Esophagus muscularis mucosa (tissue), 4 donors: ENCODE data around the gene SLC35F5. TPM values are rescaled to one million over a fixed set of nuclear protein-coding genes. Genes with fewer than 3 reads are reported as not detected.
"Not testable (repeated sequence)": the region's sequence is repeated elsewhere in the genome, so short reads cannot be mapped to it uniquely, and the experiment has no call there.

ENCODE experiments used
- DNase-seq: peaks from one replicate; pipeline ENCODE4 v3.0.0-alpha.2; 2017; ENCODE audit errors: extremely low spot score
- H3K27ac ChIP-seq, 4 donors: fragments of 200-600 bp; sonication (generic); replicated peaks in 1 of 4; 1 replicate in 3 of 4; 2 replicates in 1 of 4; pipeline ENCODE4 v1.5.1; 2016 to 2019; ENCODE audit warnings: mild to moderate bottlenecking in 1 of 4
- H3K27me3 ChIP-seq, 4 donors: fragments of 200-600 bp; sonication (generic); one replicate each; pipeline versions ENCODE4 v1.5.1 to v1.6.0; 2016 to 2019
- H3K36me3 ChIP-seq, 4 donors: fragments of 200-600 bp; sonication (generic); one replicate each; pipeline ENCODE4 v1.5.1; 2016 to 2019
- H3K4me1 ChIP-seq, 4 donors: fragments of 200-600 bp; sonication (generic); one replicate each; pipeline ENCODE4 v1.5.1; 2016 to 2019
- H3K4me3 ChIP-seq, 4 donors: fragments of 200-600 bp; sonication (generic); 1 replicate in 2 of 4; 2 replicates in 2 of 4; pipeline ENCODE4 v1.5.1; 2016 to 2019; ENCODE audit warnings: mild to moderate bottlenecking in 4 of 4, moderate library complexity in 1 of 4
- H3K9me3 ChIP-seq, 4 donors: fragments of 200-600 bp; sonication (generic); 1 replicate in 3 of 4; 2 replicates in 1 of 4; pipeline ENCODE4 v1.5.1; 2016 to 2019
- CTCF ChIP-seq, 3 experiments: fragments of 200-600 bp in 2 of 3; fragments of 450-650 bp in 1 of 3; sonication (generic) in 2 of 3; IDR thresholded peaks; one replicate each; pipeline ENCODE4 v1.5.1; 2017 to 2019; ENCODE audit warnings: antibody characterized with exemption in 3 of 3, mild to moderate bottlenecking in 2 of 3, moderate library complexity in 1 of 3
- EP300 ChIP-seq: sonication (generic); formaldehyde crosslinking; IDR thresholded peaks from one replicate; pipeline ENCODE4 v1.6.1; 2017; ENCODE audit warnings: antibody characterized with exemption
- POLR2A ChIP-seq: fragments of 450-650 bp; IDR thresholded peaks from one replicate; pipeline ENCODE4 v1.6.1; 2017; ENCODE audit warnings: antibody characterized with exemption, moderate library complexity, mild to moderate bottlenecking, low read depth
- POLR2AphosphoS5 ChIP-seq, 2 donors: sonication (generic); formaldehyde crosslinking; IDR thresholded peaks; one replicate each; pipeline ENCODE4 v1.6.1; 2017; ENCODE audit warnings: antibody characterized with exemption in 2 of 2
- WGBS: methylation state at CpG from one replicate; pipeline ENCODE4 v1.1.5; 2018; 5-methylcytosine and 5-hydroxymethylcytosine counted together
- intact Hi-C: fragments of 100-400 bp; cut with DNase I; formaldehyde crosslinking; loops from one replicate; pipeline ENCODE4 v1.15.1; 2023
- total RNA-seq, 4 donors: library from RNA; depleted of rRNA; stranded (reverse); fragments of >200 nt; gene quantifications; one replicate each; pipeline versions ENCODE4 v1.1.0 to v1.2.1, GENCODE V29; 2016

SLC35F5 gene
- total RNA-seq, 4 donors from 2014 or later: 40.9 to 53.2 (median 48.0) TPM

- Histone ChIP-seq H3K9me3 (no peaks in the 10 kb centered on the region), H3K4me1 (no peaks in the 10 kb centered on the region), H3K36me3 (peaks cover 18 to 50% (median 26%) of the 10 kb centered on the region in 4 donors), H3K27ac (no peak overlapping the region), H3K27me3 (no peaks in the 10 kb centered on the region), H3K4me3 (no peak overlapping the region)
- intact Hi-C loops: no loop called here
- DNase-seq: no peak
- 95% methylated on average over 3 of the region's 3 CpGs for WGBS
- no peak for TF ChIP-seq POLR2A
- TF ChIP-seq EP300: no peak
- no peak for TF ChIP-seq CTCF (IDR thresholded peaks at IDR 0.05)
- no peak for TF ChIP-seq POLR2AphosphoS5 (IDR thresholded peaks at IDR 0.05)
These were observed 47.4 kb downstream of the SLC35F5 start for GRCh38 chr2:113709022-113709421.

- WGBS: 95% methylated on average over 1 of the region's 1 CpG
These were observed 49.3 kb downstream of the SLC35F5 start for GRCh38 chr2:113707106-113707505.

GRCh38 chr2:113705982-113706523 lies 50.4 kb downstream of the SLC35F5 start:
- Histone ChIP-seq H3K9me3 (no peaks in the 10 kb centered on the region), H3K27ac (no peak overlapping the region), H3K4me1 (no peaks in the 10 kb centered on the region), H3K36me3 (peaks cover 7 to 32% (median 11%) of the 10 kb centered on the region in 4 donors), H3K27me3 (no peaks in the 10 kb centered on the region), H3K4me3 (no peak overlapping the region)
- TF ChIP-seq POLR2AphosphoS5 (IDR thresholded peaks at IDR 0.05): no peak
- no peak for TF ChIP-seq CTCF (IDR thresholded peaks at IDR 0.05)
- no peak for TF ChIP-seq POLR2A
- no peak for TF ChIP-seq EP300
- intact Hi-C loops: no loop called here
- DNase-seq: no peak
- 65% methylated on average over 7 of the region's 7 CpGs for WGBS

More at GRCh38 chr2:113707106-113707505, 49.3 kb downstream of the SLC35F5 start:
- Histone ChIP-seq H3K9me3 (no peaks in the 10 kb centered on the region), H3K27ac (no peak overlapping the region), H3K27me3 (no peaks in the 10 kb centered on the region), H3K4me1 (no peaks in the 10 kb centered on the region), H3K4me3 (no peak overlapping the region), H3K36me3 (peaks cover 8 to 37% (median 13%) of the 10 kb centered on the region in 4 donors)
- TF ChIP-seq POLR2A (no peak), CTCF (IDR thresholded peaks at IDR 0.05) (no peak), EP300 (no peak), POLR2AphosphoS5 (IDR thresholded peaks at IDR 0.05) (no peak)
- intact Hi-C loops: no loop called here
- DNase-seq: no peak

- H3K27me3 ChIP-seq, DNase-seq, intact Hi-C loops, H3K4me1 ChIP-seq, H3K27ac ChIP-seq, H3K9me3 ChIP-seq, H3K4me3 ChIP-seq: not testable (repeated sequence)
- H3K36me3 ChIP-seq: peaks cover 7 to 21% (median 11%) of the 10 kb centered on the region in 4 donors
- 97% methylated on average over 38 of the region's 54 CpGs for WGBS
These were observed 52.0 kb downstream of the SLC35F5 start for GRCh38 chr2:113704300-113704993.

- no peak for DNase-seq
- no peaks in the 10 kb centered on the region for H3K9me3 ChIP-seq
- no peaks in the 10 kb centered on the region for H3K27me3 ChIP-seq
- 93% methylated on average over 25 of the region's 25 CpGs for WGBS
- H3K36me3 ChIP-seq: peaks cover 7 to 16% (median 11%) of the 10 kb centered on the region in 4 donors
- no peak overlapping the region for H3K4me3 ChIP-seq
- intact Hi-C loops: no loop called here
- no peak overlapping the region for H3K27ac ChIP-seq
- TF ChIP-seq POLR2A (no peak), CTCF (IDR thresholded peaks at IDR 0.05) (no peak), POLR2AphosphoS5 (IDR thresholded peaks at IDR 0.05) (no peak), EP300 (no peak)
- no peaks in the 10 kb centered on the region for H3K4me1 ChIP-seq
These were observed 52.8 kb downstream of the SLC35F5 start for GRCh38 chr2:113703386-113704299.
